Measurements from ENCODE around the gene CAMSAP1. TPM values are rescaled to one million over a fixed set of nuclear protein-coding genes. Genes with fewer than 3 reads are reported as not detected.

CAMSAP1 gene
- polyA plus RNA-seq, 2 donors: 14.0 to 18.4 TPM

DNA sequence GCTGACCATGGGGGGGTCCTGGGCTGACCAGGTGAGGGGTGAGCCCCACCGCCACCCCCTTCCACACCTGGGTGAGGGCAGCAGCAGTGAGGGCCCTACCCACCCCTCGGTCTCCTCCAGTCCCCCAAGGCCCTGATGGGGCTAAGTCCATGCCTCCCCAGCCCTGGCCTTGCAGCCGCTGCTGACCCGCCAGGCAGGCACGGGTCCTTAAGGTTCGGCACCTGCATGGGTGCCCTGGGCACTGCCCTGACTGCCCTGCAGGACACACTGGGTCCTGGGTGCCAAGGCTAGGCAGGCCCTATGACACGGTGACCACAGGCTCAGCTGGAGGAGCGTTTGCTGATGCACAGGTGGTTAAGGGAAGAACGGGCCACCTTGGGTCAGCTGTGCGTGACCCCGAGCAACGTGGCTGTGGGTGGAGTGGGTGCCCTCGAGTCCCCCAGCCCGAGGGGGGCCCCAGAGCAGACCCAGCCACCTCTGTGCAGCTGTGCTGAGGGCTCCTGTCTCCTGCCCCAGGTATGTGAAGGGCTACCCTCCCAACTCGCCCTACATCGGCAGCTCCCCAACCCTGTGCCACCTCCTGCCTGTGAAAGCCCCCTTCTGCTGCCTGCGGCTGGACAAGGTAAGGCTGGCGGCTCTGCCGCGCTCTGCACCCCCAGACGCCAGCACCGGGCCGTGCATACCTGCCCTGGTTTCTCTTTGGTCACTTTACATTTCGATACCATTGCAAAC lies 132.4 kb downstream of the CAMSAP1 start:
- WGBS, 2 donors: 73 to 74% methylated on average over 23 to 24 of the region's 24 CpGs
- no peaks in the 10 kb centered on the region for H3K36me3 ChIP-seq (ENCODE audit: control insufficient read depth in 2 of 2, insufficient read depth in 2 of 2, low read length in 1 of 2)
- no peak overlapping the region for H3K27ac ChIP-seq (ENCODE audit: low read depth in 2 of 2, low read length in 1 of 2)
- no peak overlapping the region for H3K4me3 ChIP-seq (ENCODE audit: low read depth in 1 of 2, low read length in 2 of 2)
- peaks cover 0 to 5% of the 10 kb centered on the region in 2 donors for H3K9me3 ChIP-seq (ENCODE audit: control insufficient read depth in 2 of 2, insufficient read depth in 1 of 2, low read depth in 1 of 2, low read length in 1 of 2)
- no peaks in the 10 kb centered on the region for H3K27me3 ChIP-seq (ENCODE audit: control insufficient read depth in 1 of 2, insufficient read depth in 2 of 2, low read length in 2 of 2)
- H3K4me1 ChIP-seq (ENCODE audit: control insufficient read depth in 2 of 2, insufficient read depth in 2 of 2, low read length in 1 of 2): peaks cover 0 to 4% of the 10 kb centered on the region in 2 donors

DNA sequence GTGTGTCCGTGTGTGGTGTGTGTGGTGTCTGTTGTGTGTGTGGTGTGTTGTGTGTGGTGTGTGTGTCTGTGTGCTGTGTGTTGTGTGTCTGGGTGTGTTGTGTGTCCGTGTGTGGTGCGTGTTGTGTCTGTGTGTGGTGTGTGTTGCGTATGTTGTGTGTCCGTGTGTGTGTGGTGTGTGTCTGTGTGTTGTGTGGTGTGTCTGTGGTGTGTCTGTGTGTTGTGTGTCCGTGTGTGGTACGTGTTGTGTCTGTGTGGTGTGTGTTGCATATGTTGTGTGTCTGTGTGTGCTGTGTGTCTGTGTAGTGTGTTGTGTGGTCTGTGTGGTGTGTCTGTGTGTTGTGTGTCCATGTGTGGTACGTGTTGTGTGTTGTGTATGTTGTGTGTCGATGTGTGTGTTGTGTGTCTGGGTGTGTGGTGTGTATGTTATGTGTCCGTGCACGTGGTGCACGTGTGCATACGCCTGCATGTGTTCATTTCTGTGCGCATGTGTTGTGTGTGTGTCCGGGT lies 133.1 kb downstream of the CAMSAP1 start:
- Histone ChIP-seq H3K9me3 (ENCODE audit: control insufficient read depth in 2 of 2, insufficient read depth in 1 of 2, low read depth in 1 of 2, low read length in 1 of 2) (peaks cover 0 to 5% of the 10 kb centered on the region in 2 donors), H3K36me3 (ENCODE audit: control insufficient read depth in 2 of 2, insufficient read depth in 2 of 2, low read length in 1 of 2) (no peaks in the 10 kb centered on the region), H3K27ac (ENCODE audit: low read depth in 2 of 2, low read length in 1 of 2) (no peak overlapping the region), H3K27me3 (ENCODE audit: control insufficient read depth in 1 of 2, insufficient read depth in 2 of 2, low read length in 2 of 2) (no peaks in the 10 kb centered on the region), H3K4me3 (ENCODE audit: low read depth in 1 of 2, low read length in 2 of 2) (no peak overlapping the region), H3K4me1 (ENCODE audit: control insufficient read depth in 2 of 2, insufficient read depth in 2 of 2, low read length in 1 of 2) (peaks cover 0 to 4% of the 10 kb centered on the region in 2 donors)
- WGBS, 2 donors: 86 to 88% methylated on average over 15 of the region's 15 CpGs

DNA sequence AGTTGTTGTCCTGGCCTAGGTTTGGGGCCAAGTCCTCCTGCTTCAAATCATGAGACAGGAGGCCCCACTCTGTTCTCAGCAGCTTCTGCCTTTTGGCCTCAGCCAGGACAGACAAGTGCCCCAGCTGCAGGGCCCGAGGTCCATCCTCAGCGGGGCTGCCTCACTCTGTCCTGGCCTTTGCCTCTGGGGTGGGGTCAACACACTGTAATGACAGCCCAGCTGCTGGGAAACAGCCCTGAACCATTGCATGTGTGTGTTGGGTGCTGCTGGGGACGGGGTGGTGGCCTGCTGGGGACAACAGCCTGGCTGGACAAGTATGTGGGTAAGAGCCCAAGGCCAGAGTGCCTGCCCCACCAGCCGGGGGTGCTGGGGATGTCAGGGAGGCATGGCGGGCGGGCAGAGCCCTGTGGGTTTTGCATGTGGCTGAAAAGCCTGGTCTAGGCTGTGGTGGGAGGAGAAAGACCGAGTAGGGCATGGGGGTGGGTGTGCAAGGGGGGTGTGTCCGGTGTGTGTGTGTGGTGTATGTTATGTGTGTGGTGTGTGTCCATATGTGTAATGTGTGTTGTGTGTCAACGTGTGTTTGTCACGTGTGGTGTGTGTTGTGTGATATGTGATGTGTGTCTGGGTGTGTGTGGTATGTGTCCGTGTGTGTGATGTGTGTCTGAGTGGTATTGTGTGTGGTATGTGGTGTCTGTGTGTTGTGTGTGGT lies 133.7 kb downstream of the CAMSAP1 start:
- H3K27me3 ChIP-seq (ENCODE audit: control insufficient read depth in 1 of 2, insufficient read depth in 2 of 2, low read length in 2 of 2): no peaks in the 10 kb centered on the region
- WGBS, 2 donors: 71 to 79% methylated on average over 11 of the region's 11 CpGs
- no peak overlapping the region for H3K4me3 ChIP-seq (ENCODE audit: low read depth in 1 of 2, low read length in 2 of 2)
- no peak overlapping the region for H3K27ac ChIP-seq (ENCODE audit: low read depth in 2 of 2, low read length in 1 of 2)
- peaks cover 0 to 6% of the 10 kb centered on the region in 2 donors for H3K4me1 ChIP-seq (ENCODE audit: control insufficient read depth in 2 of 2, insufficient read depth in 2 of 2, low read length in 1 of 2)
- peaks cover 0 to 10% of the 10 kb centered on the region in 2 donors for H3K9me3 ChIP-seq (ENCODE audit: control insufficient read depth in 2 of 2, insufficient read depth in 1 of 2, low read depth in 1 of 2, low read length in 1 of 2)
- H3K36me3 ChIP-seq (ENCODE audit: control insufficient read depth in 2 of 2, insufficient read depth in 2 of 2, low read length in 1 of 2): no peaks in the 10 kb centered on the region

DNA sequence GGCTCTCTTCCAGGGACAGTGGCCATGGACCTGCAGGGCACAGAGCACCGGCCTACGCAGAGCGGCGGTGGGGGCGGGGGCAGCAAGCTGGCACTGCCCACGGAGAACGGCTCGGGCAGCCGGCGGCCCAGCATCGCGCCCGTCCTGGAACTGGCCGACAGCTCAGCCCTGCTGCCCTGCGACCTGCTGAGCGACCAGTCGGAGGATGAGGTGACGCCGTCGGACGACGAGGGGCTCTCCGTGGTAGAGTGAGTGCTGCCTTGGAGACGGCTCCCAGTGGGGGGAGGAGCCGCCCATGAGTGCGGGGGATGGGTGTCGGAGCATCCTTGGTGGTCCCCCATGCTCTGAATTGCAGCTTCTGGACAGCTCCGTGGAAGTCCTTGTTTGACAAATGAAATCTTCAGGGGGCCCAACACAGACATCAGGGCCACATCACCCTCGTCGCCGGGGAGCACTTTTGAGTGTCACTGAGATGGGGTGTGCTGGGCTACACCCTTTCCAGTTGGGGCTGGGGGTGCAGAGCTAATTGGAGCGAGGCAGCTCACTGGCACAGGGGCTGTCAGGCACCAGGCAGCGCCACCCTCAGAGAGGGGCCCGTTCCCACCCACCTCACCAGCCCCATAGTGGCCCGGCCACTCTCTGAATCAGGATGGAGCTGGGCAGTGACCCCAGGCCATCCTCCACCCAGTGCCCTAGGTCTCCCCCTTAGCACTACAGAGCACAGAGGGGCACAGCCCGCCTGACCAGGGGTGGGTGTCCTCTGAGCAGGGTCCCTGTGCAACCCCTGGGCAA lies 134.4 kb downstream of the CAMSAP1 start:
- no peaks in the 10 kb centered on the region for H3K27me3 ChIP-seq (ENCODE audit: control insufficient read depth in 1 of 2, insufficient read depth in 2 of 2, low read length in 2 of 2)
- WGBS, 2 donors: 66 to 70% methylated on average over 36 of the region's 36 CpGs
- H3K4me3 ChIP-seq (ENCODE audit: low read depth in 1 of 2, low read length in 2 of 2): no peak overlapping the region
- peaks cover 0 to 6% of the 10 kb centered on the region in 2 donors for H3K4me1 ChIP-seq (ENCODE audit: control insufficient read depth in 2 of 2, insufficient read depth in 2 of 2, low read length in 1 of 2)
- no peaks in the 10 kb centered on the region for H3K36me3 ChIP-seq (ENCODE audit: control insufficient read depth in 2 of 2, insufficient read depth in 2 of 2, low read length in 1 of 2)
- H3K27ac ChIP-seq (ENCODE audit: low read depth in 2 of 2, low read length in 1 of 2): no peak overlapping the region
- peaks cover 0 to 10% of the 10 kb centered on the region in 2 donors for H3K9me3 ChIP-seq (ENCODE audit: control insufficient read depth in 2 of 2, insufficient read depth in 1 of 2, low read depth in 1 of 2, low read length in 1 of 2)

DNA sequence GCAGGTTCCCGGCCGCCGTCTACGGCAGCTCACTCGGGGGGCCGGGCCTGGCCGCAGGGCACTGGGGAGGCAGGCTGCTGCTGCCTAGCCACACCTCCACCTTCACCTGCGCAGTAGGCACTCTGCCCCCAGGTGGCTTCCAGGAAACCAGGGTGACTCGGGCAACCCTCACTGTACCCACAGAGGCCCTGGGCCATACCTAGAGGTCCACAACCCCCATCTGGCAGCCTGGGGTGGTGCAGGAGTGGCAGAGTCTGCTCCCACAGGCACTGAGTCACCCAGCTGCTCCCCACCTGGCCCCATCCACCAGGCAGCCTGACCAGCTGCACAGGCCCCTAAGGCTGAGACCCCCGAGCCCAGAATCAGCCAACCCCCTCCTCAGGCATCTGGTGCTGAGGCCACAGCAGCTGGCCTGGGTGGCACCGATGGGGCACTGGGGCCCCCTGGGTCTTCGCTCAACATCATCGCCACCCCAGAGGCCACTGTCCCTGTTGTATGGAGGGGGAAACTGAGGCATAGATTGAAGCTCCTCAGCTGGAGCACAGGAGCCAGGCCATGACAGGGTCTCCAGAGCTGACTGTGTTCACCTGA lies 135.2 kb downstream of the CAMSAP1 start:
- H3K4me1 ChIP-seq (ENCODE audit: control insufficient read depth in 2 of 2, insufficient read depth in 2 of 2, low read length in 1 of 2): peaks cover 0 to 6% of the 10 kb centered on the region in 2 donors
- no peak overlapping the region for H3K27ac ChIP-seq (ENCODE audit: low read depth in 2 of 2, low read length in 1 of 2)
- H3K9me3 ChIP-seq (ENCODE audit: control insufficient read depth in 2 of 2, insufficient read depth in 1 of 2, low read depth in 1 of 2, low read length in 1 of 2): peaks cover 0 to 10% of the 10 kb centered on the region in 2 donors
- WGBS, 2 donors: 78 to 85% methylated on average over 13 of the region's 13 CpGs
- H3K36me3 ChIP-seq (ENCODE audit: control insufficient read depth in 2 of 2, insufficient read depth in 2 of 2, low read length in 1 of 2): no peaks in the 10 kb centered on the region
- no peak overlapping the region for H3K4me3 ChIP-seq (ENCODE audit: low read depth in 1 of 2, low read length in 2 of 2)
- H3K27me3 ChIP-seq (ENCODE audit: control insufficient read depth in 1 of 2, insufficient read depth in 2 of 2, low read length in 2 of 2): no peaks in the 10 kb centered on the region

DNA sequence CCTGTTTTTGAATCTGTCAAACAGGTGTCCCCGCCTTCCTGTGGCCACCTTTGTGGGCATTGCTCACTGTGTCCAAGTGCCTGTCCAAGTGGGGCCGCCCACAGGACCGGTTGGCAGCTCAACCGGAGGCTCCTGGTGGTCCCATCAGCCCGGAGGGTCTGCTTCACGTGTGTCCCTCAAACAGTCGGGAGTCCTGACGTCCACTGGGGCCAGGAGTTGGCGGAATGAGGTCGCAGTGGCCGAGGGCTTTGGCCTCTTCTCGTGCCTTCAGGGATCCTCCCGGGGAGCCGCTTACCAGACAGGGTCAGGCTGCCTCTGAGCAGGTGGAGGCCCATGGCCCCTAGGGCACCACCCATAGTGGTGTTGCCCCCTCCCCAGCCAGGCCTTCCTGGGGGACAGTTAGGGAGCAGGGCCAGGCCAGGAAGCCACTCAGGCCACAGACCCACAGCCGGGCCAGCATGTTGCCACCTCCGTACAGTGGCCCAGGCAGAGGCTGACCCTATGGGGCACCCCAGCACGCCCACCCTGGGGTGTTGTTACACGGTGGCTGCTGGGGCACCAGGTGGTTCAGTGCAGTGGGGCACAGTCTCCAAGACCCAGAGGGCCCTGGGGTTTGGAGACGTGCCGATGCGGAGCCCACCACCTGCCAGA lies 135.8 kb downstream of the CAMSAP1 start:
- H3K4me3 ChIP-seq (ENCODE audit: low read depth in 1 of 2, low read length in 2 of 2): no peak overlapping the region
- peaks cover 0 to 6% of the 10 kb centered on the region in 2 donors for H3K4me1 ChIP-seq (ENCODE audit: control insufficient read depth in 2 of 2, insufficient read depth in 2 of 2, low read length in 1 of 2)
- WGBS, 2 donors: 86 to 88% methylated on average over 21 of the region's 21 CpGs
- H3K36me3 ChIP-seq (ENCODE audit: control insufficient read depth in 2 of 2, insufficient read depth in 2 of 2, low read length in 1 of 2): no peaks in the 10 kb centered on the region
- H3K9me3 ChIP-seq (ENCODE audit: control insufficient read depth in 2 of 2, insufficient read depth in 1 of 2, low read depth in 1 of 2, low read length in 1 of 2): peaks cover 0 to 11% of the 10 kb centered on the region in 2 donors
- H3K27me3 ChIP-seq (ENCODE audit: control insufficient read depth in 1 of 2, insufficient read depth in 2 of 2, low read length in 2 of 2): no peaks in the 10 kb centered on the region
- no peak overlapping the region for H3K27ac ChIP-seq (ENCODE audit: low read depth in 2 of 2, low read length in 1 of 2)

DNA sequence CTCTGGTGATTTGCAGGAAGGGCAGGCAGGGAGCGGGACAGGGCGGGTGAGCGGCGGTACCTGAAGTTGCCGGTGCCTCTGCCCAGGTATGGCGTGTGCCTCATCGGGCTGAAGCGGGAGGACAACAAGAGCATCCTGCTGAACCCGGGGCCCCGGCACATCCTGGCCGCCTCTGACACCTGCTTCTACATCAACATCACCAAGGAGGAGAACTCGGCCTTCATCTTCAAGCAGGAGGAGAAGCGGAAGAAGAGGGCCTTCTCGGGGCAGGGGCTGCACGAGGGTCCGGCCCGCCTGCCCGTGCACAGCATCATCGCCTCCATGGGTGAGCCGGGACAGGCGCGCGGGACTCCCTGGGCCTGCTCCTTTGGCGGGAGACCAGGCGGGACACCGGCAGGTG lies 136.6 kb downstream of the CAMSAP1 start:
- 87 to 88% methylated on average over 26 of the region's 26 CpGs for WGBS, 2 donors

DNA sequence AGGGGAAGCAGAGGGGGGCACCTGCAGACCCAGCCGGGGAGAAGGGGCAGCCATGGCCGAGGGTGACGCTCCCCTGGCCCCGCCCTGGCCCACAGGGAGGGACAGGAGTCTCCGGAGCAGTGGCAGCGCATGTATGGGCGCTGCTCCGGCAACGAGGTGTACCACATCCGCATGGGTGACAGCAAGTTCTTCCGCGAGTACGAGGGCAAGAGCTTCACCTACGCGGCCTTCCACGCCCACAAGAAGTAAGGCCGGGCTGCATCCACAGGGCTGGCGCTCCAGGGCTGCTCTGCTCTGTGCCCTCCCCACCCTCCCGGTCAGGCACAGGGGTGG lies 137.2 kb downstream of the CAMSAP1 start:
- H3K9me3 ChIP-seq (ENCODE audit: control insufficient read depth in 2 of 2, insufficient read depth in 1 of 2, low read depth in 1 of 2, low read length in 1 of 2): peaks cover 3 to 20% of the 10 kb centered on the region in 2 donors
- no peak overlapping the region for H3K4me3 ChIP-seq (ENCODE audit: low read depth in 1 of 2, low read length in 2 of 2)
- no peaks in the 10 kb centered on the region for H3K27me3 ChIP-seq (ENCODE audit: control insufficient read depth in 1 of 2, insufficient read depth in 2 of 2, low read length in 2 of 2)
- H3K36me3 ChIP-seq (ENCODE audit: control insufficient read depth in 2 of 2, insufficient read depth in 2 of 2, low read length in 1 of 2): no peaks in the 10 kb centered on the region
- peaks cover 0 to 6% of the 10 kb centered on the region in 2 donors for H3K4me1 ChIP-seq (ENCODE audit: control insufficient read depth in 2 of 2, insufficient read depth in 2 of 2, low read length in 1 of 2)
- 64 to 73% methylated on average over 19 of the region's 19 CpGs for WGBS, 2 donors
- no peak overlapping the region for H3K27ac ChIP-seq (ENCODE audit: low read depth in 2 of 2, low read length in 1 of 2)

More for the DNA sequence above, 136.6 kb downstream of the CAMSAP1 start:
- Histone ChIP-seq H3K9me3 (ENCODE audit: control insufficient read depth in 2 of 2, insufficient read depth in 1 of 2, low read depth in 1 of 2, low read length in 1 of 2) (peaks cover 3 to 18% of the 10 kb centered on the region in 2 donors), H3K36me3 (ENCODE audit: control insufficient read depth in 2 of 2, insufficient read depth in 2 of 2, low read length in 1 of 2) (no peaks in the 10 kb centered on the region), H3K27ac (ENCODE audit: low read depth in 2 of 2, low read length in 1 of 2) (no peak overlapping the region), H3K4me3 (ENCODE audit: low read depth in 1 of 2, low read length in 2 of 2) (no peak overlapping the region), H3K4me1 (ENCODE audit: control insufficient read depth in 2 of 2, insufficient read depth in 2 of 2, low read length in 1 of 2) (peaks cover 0 to 6% of the 10 kb centered on the region in 2 donors), H3K27me3 (ENCODE audit: control insufficient read depth in 1 of 2, insufficient read depth in 2 of 2, low read length in 2 of 2) (no peaks in the 10 kb centered on the region)
